Calu3 (cell line): ENCODE results near the gene ACOT2. TPM values are rescaled to one million over a fixed set of nuclear protein-coding genes. Genes with fewer than 3 reads are reported as not detected.

Source experiments
- BruUV-seq: library from RNA; stranded (reverse); fragments of 400-500 nt; replicated peaks from 2 replicates; lab custom pipeline; 2021; lab: Mats Ljungman, UMichigan
- CTCF ChIA-PET: fragments of 300-600 bp; sonication (Branson Sonifier 250); formaldehyde crosslinking; loops from one replicate; lab custom pipeline; 2022; ENCODE audit warnings: antibody characterized with exemption; lab: Charles Lee
- DNase-seq: peaks from one replicate; pipeline ENCODE4 v3.0.0; 2022
- H3K27ac Mint-ChIP-seq: one replicate; pipeline ENCODE4 v1.8.0; 2022; ENCODE audit warnings: mixed read lengths; ENCODE audit not compliant: unreplicated experiment
- H3K27me3 Mint-ChIP-seq: one replicate; pipeline ENCODE4 v1.8.0; 2022; ENCODE audit warnings: mixed read lengths; ENCODE audit not compliant: unreplicated experiment
- H3K36me3 Mint-ChIP-seq: one replicate; pipeline ENCODE4 v1.8.0; 2022; ENCODE audit warnings: mild to moderate bottlenecking, moderate library complexity, mixed read lengths; ENCODE audit not compliant: insufficient read depth, unreplicated experiment
- H3K4me1 Mint-ChIP-seq: one replicate; pipeline ENCODE4 v1.8.0; 2022; ENCODE audit warnings: mild to moderate bottlenecking, low read depth, mixed read lengths; ENCODE audit not compliant: unreplicated experiment
- H3K4me3 Mint-ChIP-seq: one replicate; pipeline ENCODE4 v1.8.0; 2022; ENCODE audit warnings: mild to moderate bottlenecking, low read depth, moderate library complexity, mixed read lengths; ENCODE audit not compliant: unreplicated experiment
- H3K9me3 Mint-ChIP-seq: one replicate; pipeline ENCODE4 v1.8.0; 2022; ENCODE audit warnings: low read depth, mixed read lengths; ENCODE audit not compliant: unreplicated experiment
- CTCF ChIP-seq: fragments of 200-600 bp; IDR thresholded peaks from one replicate; pipeline ENCODE4 v1.8.0; 2022; ENCODE audit warnings: antibody characterized with exemption; ENCODE audit not compliant: unreplicated experiment
- intact Hi-C: fragments of 100-400 bp; cut with micrococcal nuclease; formaldehyde crosslinking; loops from one replicate; pipeline ENCODE4 v1.10.0; 2022; ENCODE audit not compliant: unreplicated experiment
- total RNA-seq: library from RNA; stranded (reverse); gene quantifications from 2 replicates; pipeline ENCODE4 v1.2.3, GENCODE V29; 2022

ACOT2 gene
- total RNA-seq, 1 experiment from 2014 or later, result 18.5 TPM

DNA sequence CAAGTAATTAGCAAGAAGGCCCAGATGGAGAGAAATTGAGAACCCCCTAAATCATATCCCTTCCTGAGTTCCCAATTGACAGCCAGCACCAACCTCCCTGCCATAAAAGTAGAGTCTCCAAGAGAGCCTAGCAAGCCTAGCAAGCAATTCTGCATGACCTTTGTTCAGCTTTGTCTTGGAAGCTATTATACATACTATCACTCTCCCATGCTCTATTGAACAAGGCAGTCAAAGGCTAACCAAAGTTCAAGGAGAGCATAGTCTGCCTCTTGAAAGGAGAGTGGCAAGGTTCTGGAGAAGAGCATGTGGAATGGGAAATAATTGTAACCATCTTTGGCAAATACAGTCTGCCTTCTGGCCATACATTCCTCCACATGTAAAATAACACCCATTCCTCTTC lies 30.5 kb downstream of the ACOT2 start:
- CTCF ChIA-PET, result no interaction called here
- peaks cover 9% of the 10 kb centered on the region for H3K4me1 Mint-ChIP-seq
- H3K36me3 Mint-ChIP-seq, result no peaks in the 10 kb centered on the region
- BruUV-seq, result no TSS peak
- intact Hi-C loops, result no loop called here
- no peaks in the 10 kb centered on the region for H3K9me3 Mint-ChIP-seq
- no peak for DNase-seq
- no peak for TF ChIP-seq CTCF
- H3K27ac Mint-ChIP-seq, result no peak overlapping the region
- H3K4me3 Mint-ChIP-seq, result no peak overlapping the region
- H3K27me3 Mint-ChIP-seq, result no peaks in the 10 kb centered on the region

GRCh38 chr14:73602994-73603393 lies 34.0 kb downstream of the ACOT2 start:
- no TSS peak for BruUV-seq
- CTCF ChIA-PET, result no interaction called here
- no peaks in the 10 kb centered on the region for H3K36me3 Mint-ChIP-seq
- no peak for DNase-seq
- no peak overlapping the region for H3K4me3 Mint-ChIP-seq
- H3K9me3 Mint-ChIP-seq, result no peaks in the 10 kb centered on the region
- intact Hi-C loops, result no loop called here
- no peak overlapping the region for H3K27ac Mint-ChIP-seq
- TF ChIP-seq CTCF, result no peak
- no peaks in the 10 kb centered on the region for H3K27me3 Mint-ChIP-seq
- peaks cover 9% of the 10 kb centered on the region for H3K4me1 Mint-ChIP-seq

DNA sequence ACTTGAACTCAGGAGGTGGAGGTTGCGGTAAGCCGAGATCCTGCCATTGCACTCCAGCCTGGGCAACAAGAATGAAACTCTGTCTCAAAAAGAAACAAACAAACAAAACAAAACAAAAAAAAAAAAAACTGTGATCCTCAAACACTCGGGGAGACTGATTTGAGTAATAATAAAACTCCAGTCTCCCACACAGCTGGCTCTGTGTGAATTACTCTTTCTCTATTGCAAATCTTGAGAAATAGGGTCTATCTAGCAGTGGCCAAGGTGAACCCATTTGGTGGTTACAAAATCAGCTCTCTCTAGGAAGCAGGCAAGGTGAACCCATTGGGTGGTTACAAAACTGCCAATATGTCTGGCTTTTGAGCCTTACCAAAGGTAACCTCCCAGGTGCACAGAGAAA lies 37.3 kb downstream of the ACOT2 start:
- Mint-ChIP-seq H3K36me3 (no peaks in the 10 kb centered on the region), H3K4me1 (peaks cover 9% of the 10 kb centered on the region), H3K27me3 (no peaks in the 10 kb centered on the region), H3K4me3 (no peak overlapping the region), H3K27ac (no peak overlapping the region), H3K9me3 (no peaks in the 10 kb centered on the region)
- no peak for DNase-seq
- BruUV-seq, result no TSS peak
- intact Hi-C loops, result no loop called here
- CTCF ChIA-PET, result no interaction called here
- no peak for TF ChIP-seq CTCF

DNA sequence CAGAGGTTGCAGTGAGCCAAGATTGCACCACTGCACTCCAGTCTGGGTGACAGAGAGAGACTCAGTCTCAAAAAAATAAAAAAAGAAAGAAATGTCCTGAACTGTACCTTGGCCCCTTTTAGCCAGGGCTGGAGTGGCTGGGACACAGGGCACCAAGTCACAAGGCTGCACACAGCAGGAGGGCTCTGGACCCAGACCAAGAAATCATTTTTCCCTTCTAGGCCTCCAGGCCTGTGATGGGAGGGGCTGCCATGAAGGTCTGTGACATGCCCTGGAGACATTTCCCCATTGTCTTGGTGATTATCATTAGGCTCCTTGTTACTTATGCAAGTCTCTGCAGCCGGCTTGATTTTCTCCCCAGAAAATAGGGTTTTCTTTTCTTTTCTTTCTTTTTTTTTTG lies 38.2 kb downstream of the ACOT2 start:
- H3K27ac Mint-ChIP-seq, result no peak overlapping the region
- DNase-seq, result no peak
- CTCF ChIA-PET, result interaction anchor here (0.6 kb wide), 1 partner anchor 15 kb away, joined by 3 read pairs; no protein-coding TSS in a partner anchor
- no peak overlapping the region for H3K4me3 Mint-ChIP-seq
- H3K36me3 Mint-ChIP-seq, result peaks cover 4% of the 10 kb centered on the region
- H3K9me3 Mint-ChIP-seq, result no peaks in the 10 kb centered on the region
- peaks cover 6% of the 10 kb centered on the region for H3K4me1 Mint-ChIP-seq
- H3K27me3 Mint-ChIP-seq, result no peaks in the 10 kb centered on the region
- intact Hi-C loops, result no loop called here
- no peak for TF ChIP-seq CTCF
- no TSS peak for BruUV-seq
